ENCODE results near the gene AOPEP. TPM values are rescaled to one million over a fixed set of nuclear protein-coding genes. Genes with fewer than 3 reads are reported as not detected.

Gene AOPEP
- polyA plus RNA-seq, 1 donor from 2014 or later: 10.0 TPM

DNA sequence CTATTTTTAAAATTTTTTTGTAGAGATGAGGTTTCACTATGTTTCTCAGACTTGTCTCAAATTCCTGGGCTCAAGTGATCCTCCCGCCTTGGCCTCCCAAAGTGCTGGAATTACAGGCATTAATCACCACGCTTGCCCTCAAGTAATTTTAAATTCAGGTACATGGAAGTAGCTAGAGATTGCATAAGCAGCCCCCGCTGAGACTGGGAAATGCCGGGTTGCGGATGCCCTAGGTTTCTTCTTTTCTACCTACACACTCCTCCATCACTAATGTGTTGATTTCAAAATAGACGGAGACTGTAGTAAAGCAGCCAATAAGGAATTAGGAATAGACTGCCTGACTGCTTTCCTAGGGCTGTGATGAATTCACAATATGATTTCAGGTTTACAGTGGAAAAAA is 388.6 kb downstream of the AOPEP start:
- Histone ChIP-seq H3K79me2 (replicated peaks; ENCODE audit: insufficient read depth, low read length) (no peaks in the 10 kb centered on the region), H3K4me2 (ENCODE audit: low read length) (no peak overlapping the region), H3K9me3 (ENCODE audit: low read length) (no peaks in the 10 kb centered on the region), H3F3A (ENCODE audit: insufficient read depth, low read length, poor library complexity, severe bottlenecking) (no peaks in the 10 kb centered on the region), H3K36me3 (ENCODE audit: insufficient read depth, low read length) (peaks cover 8% of the 10 kb centered on the region), H3K27ac (ENCODE audit: low read length) (no peak overlapping the region), H2AFZ (ENCODE audit: low read depth, low read length) (no peak overlapping the region), H4K20me1 (ENCODE audit: insufficient read depth) (no peaks in the 10 kb centered on the region), H3K4me3 (ENCODE audit: low read length) (no peak overlapping the region), H3K27me3 (ENCODE audit: insufficient read depth, low read depth, low read length) (no peaks in the 10 kb centered on the region), H3K9ac (ENCODE audit: low read length) (no peak overlapping the region), H3K9me2 (ENCODE audit: insufficient read depth, low read length) (no peaks in the 10 kb centered on the region)
- no peak for TF ChIP-seq TAF1 (IDR thresholded peaks at IDR 0.05; ENCODE audit: low read depth)
- TF ChIP-seq RAD21 (conservative IDR thresholded peaks at IDR 0.05): no peak
- no peak for TF ChIP-seq MXI1 (conservative IDR thresholded peaks at IDR 0.05; ENCODE audit: poor library complexity, severe bottlenecking)
- no peak for TF ChIP-seq EZH2 (IDR thresholded peaks at IDR 0.05; ENCODE audit: borderline replicate concordance, insufficient read depth, low read length, poor library complexity, severe bottlenecking)
- TF ChIP-seq, protein P1, sequence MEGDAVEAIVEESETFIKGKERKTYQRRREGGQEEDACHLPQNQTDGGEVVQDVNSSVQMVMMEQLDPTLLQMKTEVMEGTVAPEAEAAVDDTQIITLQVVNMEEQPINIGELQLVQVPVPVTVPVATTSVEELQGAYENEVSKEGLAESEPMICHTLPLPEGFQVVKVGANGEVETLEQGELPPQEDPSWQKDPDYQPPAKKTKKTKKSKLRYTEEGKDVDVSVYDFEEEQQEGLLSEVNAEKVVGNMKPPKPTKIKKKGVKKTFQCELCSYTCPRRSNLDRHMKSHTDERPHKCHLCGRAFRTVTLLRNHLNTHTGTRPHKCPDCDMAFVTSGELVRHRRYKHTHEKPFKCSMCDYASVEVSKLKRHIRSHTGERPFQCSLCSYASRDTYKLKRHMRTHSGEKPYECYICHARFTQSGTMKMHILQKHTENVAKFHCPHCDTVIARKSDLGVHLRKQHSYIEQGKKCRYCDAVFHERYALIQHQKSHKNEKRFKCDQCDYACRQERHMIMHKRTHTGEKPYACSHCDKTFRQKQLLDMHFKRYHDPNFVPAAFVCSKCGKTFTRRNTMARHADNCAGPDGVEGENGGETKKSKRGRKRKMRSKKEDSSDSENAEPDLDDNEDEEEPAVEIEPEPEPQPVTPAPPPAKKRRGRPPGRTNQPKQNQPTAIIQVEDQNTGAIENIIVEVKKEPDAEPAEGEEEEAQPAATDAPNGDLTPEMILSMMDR (IDR thresholded peaks at IDR 0.05; ENCODE audit: poor library complexity, severe bottlenecking): no peak

DNA sequence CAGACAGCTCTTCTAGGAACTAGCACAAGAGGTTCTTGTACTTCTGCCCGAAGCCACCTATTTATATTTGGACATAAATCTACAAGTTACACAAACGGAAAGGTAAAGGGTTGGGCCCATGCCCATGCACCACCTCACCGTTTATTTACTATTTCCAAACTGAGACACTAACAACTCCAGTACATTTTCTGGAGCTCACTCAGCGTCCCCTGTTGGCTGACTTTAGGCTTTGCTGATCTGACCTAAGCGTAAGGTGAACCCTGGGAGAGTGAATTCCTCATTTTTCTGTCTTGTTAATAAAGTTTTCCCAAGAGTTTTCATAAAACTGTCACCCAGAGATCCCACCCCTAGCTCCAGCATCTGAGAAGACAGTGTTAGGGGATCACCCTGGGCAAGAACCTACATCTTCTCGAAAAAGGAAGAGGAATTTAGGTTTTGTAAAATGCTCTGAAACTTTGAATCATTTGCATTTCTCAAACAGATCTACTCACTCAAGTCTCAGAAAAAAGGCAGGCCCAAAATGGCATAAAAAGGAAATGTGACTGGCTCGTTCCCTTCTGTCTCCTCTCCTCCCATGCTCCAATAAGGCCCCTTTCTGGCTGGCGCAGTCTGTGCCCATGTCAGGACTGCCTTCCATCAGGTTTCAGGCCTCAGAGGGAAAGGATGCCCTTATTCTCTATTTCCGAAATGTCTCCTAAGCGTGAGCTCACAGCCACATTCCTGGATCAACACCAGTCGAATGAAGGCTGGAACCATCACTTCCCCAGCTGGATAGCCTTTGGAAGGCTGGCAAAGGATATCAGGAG is 389.7 kb downstream of the AOPEP start:
- Histone ChIP-seq H3K9ac (ENCODE audit: low read length) (no peak overlapping the region), H3K4me2 (ENCODE audit: low read length) (no peak overlapping the region), H3K9me3 (ENCODE audit: low read length) (no peaks in the 10 kb centered on the region), H3K79me2 (replicated peaks; ENCODE audit: insufficient read depth, low read length) (no peaks in the 10 kb centered on the region), H4K20me1 (ENCODE audit: insufficient read depth) (no peaks in the 10 kb centered on the region), H3K4me3 (ENCODE audit: low read length) (no peak overlapping the region), H3K36me3 (ENCODE audit: insufficient read depth, low read length) (peaks cover 8% of the 10 kb centered on the region), H3K27ac (ENCODE audit: low read length) (no peak overlapping the region), H2AFZ (ENCODE audit: low read depth, low read length) (no peak overlapping the region), H3K9me2 (ENCODE audit: insufficient read depth, low read length) (no peaks in the 10 kb centered on the region), H3F3A (ENCODE audit: insufficient read depth, low read length, poor library complexity, severe bottlenecking) (no peaks in the 10 kb centered on the region), H3K27me3 (ENCODE audit: insufficient read depth, low read depth, low read length) (no peaks in the 10 kb centered on the region)
- no peak for TF ChIP-seq POLR2AphosphoS5 (IDR thresholded peaks at IDR 0.05)

DNA sequence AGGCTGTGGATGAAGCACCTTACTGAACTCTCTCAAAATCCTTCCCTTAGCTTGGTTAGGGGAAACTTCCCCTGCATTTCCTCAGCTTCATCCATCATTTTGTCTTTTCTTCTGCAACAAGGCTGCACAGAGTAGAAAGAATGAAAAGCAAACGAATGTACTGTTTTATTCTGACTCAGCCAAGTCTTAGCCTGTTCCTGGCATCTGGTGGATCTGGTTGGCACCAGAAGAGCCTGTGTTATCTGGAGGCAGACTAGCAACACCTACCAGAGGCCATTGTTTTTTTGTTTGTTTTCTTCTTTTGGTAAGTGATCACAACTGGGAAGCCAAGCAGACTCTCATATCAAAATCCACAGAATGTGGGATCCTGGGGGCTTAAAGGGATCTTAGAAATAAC is 390.3 kb downstream of the AOPEP start:
- H3K9me2 ChIP-seq (ENCODE audit: insufficient read depth, low read length): no peaks in the 10 kb centered on the region
- H3F3A ChIP-seq (ENCODE audit: insufficient read depth, low read length, poor library complexity, severe bottlenecking): no peaks in the 10 kb centered on the region
- H2AFZ ChIP-seq (ENCODE audit: low read depth, low read length): no peak overlapping the region
- H3K9ac ChIP-seq (ENCODE audit: low read length): no peak overlapping the region
- no peak overlapping the region for H3K4me2 ChIP-seq (ENCODE audit: low read length)
- no peaks in the 10 kb centered on the region for H3K9me3 ChIP-seq (ENCODE audit: low read length)
- H3K27me3 ChIP-seq (ENCODE audit: insufficient read depth, low read depth, low read length): no peaks in the 10 kb centered on the region
- no peak overlapping the region for H3K27ac ChIP-seq (ENCODE audit: low read length)
- H3K36me3 ChIP-seq (ENCODE audit: insufficient read depth, low read length): peaks cover 8% of the 10 kb centered on the region
- no peak for TF ChIP-seq EP300 (conservative IDR thresholded peaks at IDR 0.05; ENCODE audit: poor library complexity, severe bottlenecking)
- TF ChIP-seq POLR2AphosphoS5 (IDR thresholded peaks at IDR 0.05): no peak
- TF ChIP-seq TAF1 (IDR thresholded peaks at IDR 0.05; ENCODE audit: low read depth): no peak
- TF ChIP-seq EZH2 (IDR thresholded peaks at IDR 0.05; ENCODE audit: borderline replicate concordance, insufficient read depth, low read length, poor library complexity, severe bottlenecking): no peak
- TF ChIP-seq, protein P2, sequence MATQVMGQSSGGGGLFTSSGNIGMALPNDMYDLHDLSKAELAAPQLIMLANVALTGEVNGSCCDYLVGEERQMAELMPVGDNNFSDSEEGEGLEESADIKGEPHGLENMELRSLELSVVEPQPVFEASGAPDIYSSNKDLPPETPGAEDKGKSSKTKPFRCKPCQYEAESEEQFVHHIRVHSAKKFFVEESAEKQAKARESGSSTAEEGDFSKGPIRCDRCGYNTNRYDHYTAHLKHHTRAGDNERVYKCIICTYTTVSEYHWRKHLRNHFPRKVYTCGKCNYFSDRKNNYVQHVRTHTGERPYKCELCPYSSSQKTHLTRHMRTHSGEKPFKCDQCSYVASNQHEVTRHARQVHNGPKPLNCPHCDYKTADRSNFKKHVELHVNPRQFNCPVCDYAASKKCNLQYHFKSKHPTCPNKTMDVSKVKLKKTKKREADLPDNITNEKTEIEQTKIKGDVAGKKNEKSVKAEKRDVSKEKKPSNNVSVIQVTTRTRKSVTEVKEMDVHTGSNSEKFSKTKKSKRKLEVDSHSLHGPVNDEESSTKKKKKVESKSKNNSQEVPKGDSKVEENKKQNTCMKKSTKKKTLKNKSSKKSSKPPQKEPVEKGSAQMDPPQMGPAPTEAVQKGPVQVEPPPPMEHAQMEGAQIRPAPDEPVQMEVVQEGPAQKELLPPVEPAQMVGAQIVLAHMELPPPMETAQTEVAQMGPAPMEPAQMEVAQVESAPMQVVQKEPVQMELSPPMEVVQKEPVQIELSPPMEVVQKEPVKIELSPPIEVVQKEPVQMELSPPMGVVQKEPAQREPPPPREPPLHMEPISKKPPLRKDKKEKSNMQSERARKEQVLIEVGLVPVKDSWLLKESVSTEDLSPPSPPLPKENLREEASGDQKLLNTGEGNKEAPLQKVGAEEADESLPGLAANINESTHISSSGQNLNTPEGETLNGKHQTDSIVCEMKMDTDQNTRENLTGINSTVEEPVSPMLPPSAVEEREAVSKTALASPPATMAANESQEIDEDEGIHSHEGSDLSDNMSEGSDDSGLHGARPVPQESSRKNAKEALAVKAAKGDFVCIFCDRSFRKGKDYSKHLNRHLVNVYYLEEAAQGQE (IDR thresholded peaks at IDR 0.05; ENCODE audit: borderline replicate concordance): no peak
- no peak for TF ChIP-seq RAD21 (conservative IDR thresholded peaks at IDR 0.05)
- TF ChIP-seq SMC3 (conservative IDR thresholded peaks at IDR 0.05; ENCODE audit: poor library complexity): no peak
- no peaks in the 10 kb centered on the region for H3K79me2 ChIP-seq (replicated peaks; ENCODE audit: insufficient read depth, low read length)
- H4K20me1 ChIP-seq (ENCODE audit: insufficient read depth): no peaks in the 10 kb centered on the region
- H3K4me3 ChIP-seq (ENCODE audit: low read length): no peak overlapping the region
